ENCODE measurements around the gene GPR161. TPM values are rescaled to one million over a fixed set of nuclear protein-coding genes. Genes with fewer than 3 reads are reported as not detected.

GPR161 gene
- total RNA-seq, 2 experiments from 2014 or later, result 0.46 to 0.59 TPM

GRCh38 chr1:168091720-168092550 lies 44.8 kb downstream of the GPR161 start:
- CTCF ChIA-PET, result interaction anchor here (1.8 kb wide), 1 partner anchor 9 kb away, joined by 4 read pairs; no protein-coding TSS in a partner anchor
- POLR2A ChIA-PET, result no interaction called here

- ChIA-PET CTCF (interaction anchor here (1.8 kb wide), 1 partner anchor 9 kb away, joined by 4 read pairs; no protein-coding TSS in a partner anchor), POLR2A (no interaction called here)
These were observed 45.7 kb downstream of the GPR161 start for GRCh38 chr1:168091063-168091462.

GRCh38 chr1:168090395-168090794 lies 46.3 kb downstream of the GPR161 start:
- ChIA-PET POLR2A (no interaction called here), CTCF (no interaction called here)

GRCh38 chr1:168089979-168090337 lies 46.8 kb downstream of the GPR161 start:
- POLR2A ChIA-PET, result no interaction called here
- CTCF ChIA-PET, result no interaction called here

GRCh38 chr1:168089326-168089978 lies 47.3 kb downstream of the GPR161 start:
- ChIA-PET CTCF (no interaction called here), POLR2A (no interaction called here)

- ChIA-PET POLR2A (no interaction called here), CTCF (no interaction called here)
These were observed 48.0 kb downstream of the GPR161 start for GRCh38 chr1:168088511-168089325.

GRCh38 chr1:168087696-168088095 lies 49.0 kb downstream of the GPR161 start:
- CTCF ChIA-PET, result no interaction called here
- POLR2A ChIA-PET, result no interaction called here

GRCh38 chr1:168086438-168086837 lies 50.3 kb downstream of the GPR161 start:
- CTCF ChIA-PET, result interaction anchor here (1.0 kb wide), 1 partner anchor 14 kb away, joined by 3 read pairs; no protein-coding TSS in a partner anchor
- POLR2A ChIA-PET, result no interaction called here

GRCh38 chr1:168085401-168085872 lies 51.3 kb downstream of the GPR161 start:
- ChIA-PET CTCF (interaction anchor here (0.7 to 1.4 kb wide), 6 partner anchors 10 to 249 kb away, joined by 3 read pairs; partner anchors contain the start of gene DCAF6), POLR2A (no interaction called here)

GRCh38 chr1:168084396-168085231 lies 52.1 kb downstream of the GPR161 start:
- CTCF ChIA-PET, result interaction anchor here (0.7 to 1.4 kb wide), 10 partner anchors 11 to 250 kb away, joined by 3 to 7 read pairs (median 3); partner anchors contain the start of gene DCAF6
- POLR2A ChIA-PET, result no interaction called here

GRCh38 chr1:168083456-168084325 lies 53.0 kb downstream of the GPR161 start:
- ChIA-PET CTCF (interaction anchor here (0.7 to 1.3 kb wide), 4 partner anchors 19 to 62 kb away, joined by 3 to 7 read pairs (median 3); no protein-coding TSS in a partner anchor), POLR2A (no interaction called here)

- ChIA-PET CTCF (interaction anchor here (0.7 to 1.5 kb wide), 17 partner anchors 9 to 308 kb away, joined by 3 to 4 read pairs (median 3); partner anchors contain the start of gene MPC2), POLR2A (interaction anchor here (0.6 to 1.7 kb wide), 2 partner anchors 93 to 146 kb away, joined by 3 to 5 read pairs; partner anchors contain the start of gene DCAF6)
These were observed 54.5 kb downstream of the GPR161 start for GRCh38 chr1:168082008-168082876.

GRCh38 chr1:168081373-168082007 lies 55.2 kb downstream of the GPR161 start:
- CTCF ChIA-PET, result interaction anchor here (0.8 to 1.5 kb wide), 10 partner anchors 10 to 252 kb away, joined by 3 to 4 read pairs (median 3); partner anchors contain the start of gene MPC2
- POLR2A ChIA-PET, result interaction anchor here (1.7 kb wide), 1 partner anchor 146 kb away, joined by 5 read pairs; the partner anchor contains the start of gene DCAF6

- CTCF ChIA-PET, result no interaction called here
- POLR2A ChIA-PET, result no interaction called here
These were observed 57.0 kb downstream of the GPR161 start for GRCh38 chr1:168079761-168080160.

- POLR2A ChIA-PET, result no interaction called here
- CTCF ChIA-PET, result no interaction called here
These were observed 67.3 kb downstream of the GPR161 start for GRCh38 chr1:168069384-168069783.

- POLR2A ChIA-PET, result no interaction called here
- CTCF ChIA-PET, result interaction anchor here (1.3 kb wide), 1 partner anchor 20 kb away, joined by 3 read pairs; no protein-coding TSS in a partner anchor
These were observed 71.2 kb downstream of the GPR161 start for GRCh38 chr1:168065506-168065905.
